ENCODE data around the gene LRFN2. TPM values are rescaled to one million over a fixed set of nuclear protein-coding genes. Genes with fewer than 3 reads are reported as not detected.

LRFN2 gene
- total RNA-seq, 1 experiment from 2014 or later, result 26.6 TPM

GRCh38 chr6:40577672-40578071 lies 9.5 kb downstream of the LRFN2 start:
- CTCF ChIA-PET, result no interaction called here

GRCh38 chr6:40573221-40573620 lies 13.9 kb downstream of the LRFN2 start:
- BruUV-seq (replicated peaks), result no TSS peak
- ChIA-PET POLR2A (ENCODE audit: low non-redundant PET) (no interaction called here), CTCF (no interaction called here)
- Histone ChIP-seq H3K27me3 (replicated peaks; ENCODE audit: insufficient read depth, low read depth, low read length, poor library complexity) (no peaks in the 10 kb centered on the region), H3K9me3 (ENCODE audit: low read depth, low read length, poor library complexity, severe bottlenecking) (no peaks in the 10 kb centered on the region), H3K36me3 (ENCODE audit: insufficient read depth, low read length, poor library complexity, severe bottlenecking) (no peaks in the 10 kb centered on the region), H3K27ac (ENCODE audit: low read depth, low read length, poor library complexity, severe bottlenecking) (peak overlapping the region; percentile 99), H3K4me1 (ENCODE audit: insufficient read depth, low read length, poor library complexity, severe bottlenecking) (peaks cover 85% of the 10 kb centered on the region), H3K4me3 (ENCODE audit: low read depth, low read length, poor library complexity, severe bottlenecking) (no peak overlapping the region)
- TF ChIP-seq EZH2 (IDR thresholded peaks at IDR 0.05; ENCODE audit: borderline replicate concordance, low read depth, low read length, poor library complexity, severe bottlenecking), result no peak
- no peak for TF ChIP-seq CTCF (conservative IDR thresholded peaks at IDR 0.05; ENCODE audit: low read depth, low read length)
- no peak for DNase-seq (ENCODE audit: low spot score)
- intact Hi-C loops (cut with micrococcal nuclease; ENCODE audit: unreplicated experiment), result no loop called here

More at GRCh38 chr6:40577672-40578071, 9.5 kb downstream of the LRFN2 start:
- Histone ChIP-seq H3K27me3 (replicated peaks; ENCODE audit: insufficient read depth, low read depth, low read length, poor library complexity) (no peaks in the 10 kb centered on the region), H3K9me3 (ENCODE audit: low read depth, low read length, poor library complexity, severe bottlenecking) (no peaks in the 10 kb centered on the region), H3K36me3 (ENCODE audit: insufficient read depth, low read length, poor library complexity, severe bottlenecking) (peaks cover 6% of the 10 kb centered on the region), H3K4me1 (ENCODE audit: insufficient read depth, low read length, poor library complexity, severe bottlenecking) (peaks cover 66% of the 10 kb centered on the region), H3K27ac (ENCODE audit: low read depth, low read length, poor library complexity, severe bottlenecking) (no peak overlapping the region), H3K4me3 (ENCODE audit: low read depth, low read length, poor library complexity, severe bottlenecking) (no peak overlapping the region)
- POLR2A ChIA-PET (ENCODE audit: low non-redundant PET), result no interaction called here
- BruUV-seq (replicated peaks), result no TSS peak
- no peak for DNase-seq (ENCODE audit: low spot score)
- intact Hi-C loops (cut with micrococcal nuclease; ENCODE audit: unreplicated experiment), result no loop called here
- no peak for TF ChIP-seq EZH2 (IDR thresholded peaks at IDR 0.05; ENCODE audit: borderline replicate concordance, low read depth, low read length, poor library complexity, severe bottlenecking)
- TF ChIP-seq CTCF (conservative IDR thresholded peaks at IDR 0.05; ENCODE audit: low read depth, low read length), result 0 out of 2 replicates have a peak, but pooled peaks have one; percentile 15

- ChIA-PET POLR2A (ENCODE audit: low non-redundant PET) (interaction anchor here (0.6 kb wide), 1 partner anchor 1579 kb away, joined by 3 read pairs; no protein-coding TSS in a partner anchor), CTCF (interaction anchor here (1.0 kb wide), 1 partner anchor 92 kb away, joined by 4 read pairs; no protein-coding TSS in a partner anchor)
- DNase-seq (ENCODE audit: low spot score), result peak; percentile 58
- intact Hi-C loops (cut with micrococcal nuclease; ENCODE audit: unreplicated experiment), result loop anchor here (2.0 kb wide), 2 partner anchors 129 to 255 kb away; no protein-coding TSS in a partner anchor
- Histone ChIP-seq H3K36me3 (ENCODE audit: insufficient read depth, low read length, poor library complexity, severe bottlenecking) (no peaks in the 10 kb centered on the region), H3K4me1 (ENCODE audit: insufficient read depth, low read length, poor library complexity, severe bottlenecking) (peaks cover 73% of the 10 kb centered on the region), H3K9me3 (ENCODE audit: low read depth, low read length, poor library complexity, severe bottlenecking) (no peaks in the 10 kb centered on the region), H3K4me3 (ENCODE audit: low read depth, low read length, poor library complexity, severe bottlenecking) (no peak overlapping the region), H3K27ac (ENCODE audit: low read depth, low read length, poor library complexity, severe bottlenecking) (peak overlapping the region; percentile 99), H3K27me3 (replicated peaks; ENCODE audit: insufficient read depth, low read depth, low read length, poor library complexity) (no peaks in the 10 kb centered on the region)
- TF ChIP-seq EZH2 (IDR thresholded peaks at IDR 0.05; ENCODE audit: borderline replicate concordance, low read depth, low read length, poor library complexity, severe bottlenecking) (no peak), CTCF (conservative IDR thresholded peaks at IDR 0.05; ENCODE audit: low read depth, low read length) (no peak)
- BruUV-seq (replicated peaks), result TSS peak; percentile 88
Measured at GRCh38 chr6:40569162-40569910, 17.8 kb downstream of the LRFN2 start.
